Subcutaneous adipose tissue (tissue), 4 donors: ENCODE data around the gene BMP2K. TPM values are rescaled to one million over a fixed set of nuclear protein-coding genes. Genes with fewer than 3 reads are reported as not detected.

Source experiments
- total RNA-seq, 4 donors: library from RNA; depleted of rRNA; stranded (reverse); fragments of >200 nt; gene quantifications; one replicate each; pipeline ENCODE4 v1.1.0, GENCODE V29; 2016
- TF ChIP-seq, protein P1 (sequence below): fragments of 450-650 bp; IDR thresholded peaks from one replicate; pipeline ENCODE4 v1.5.1; 2016; ENCODE audit warnings: low read depth, mild to moderate bottlenecking, control low read depth, antibody characterized with exemption, moderate library complexity

Gene BMP2K
- total RNA-seq, 4 donors from 2014 or later, result 32.2 to 100 (median 57.7) TPM

DNA sequence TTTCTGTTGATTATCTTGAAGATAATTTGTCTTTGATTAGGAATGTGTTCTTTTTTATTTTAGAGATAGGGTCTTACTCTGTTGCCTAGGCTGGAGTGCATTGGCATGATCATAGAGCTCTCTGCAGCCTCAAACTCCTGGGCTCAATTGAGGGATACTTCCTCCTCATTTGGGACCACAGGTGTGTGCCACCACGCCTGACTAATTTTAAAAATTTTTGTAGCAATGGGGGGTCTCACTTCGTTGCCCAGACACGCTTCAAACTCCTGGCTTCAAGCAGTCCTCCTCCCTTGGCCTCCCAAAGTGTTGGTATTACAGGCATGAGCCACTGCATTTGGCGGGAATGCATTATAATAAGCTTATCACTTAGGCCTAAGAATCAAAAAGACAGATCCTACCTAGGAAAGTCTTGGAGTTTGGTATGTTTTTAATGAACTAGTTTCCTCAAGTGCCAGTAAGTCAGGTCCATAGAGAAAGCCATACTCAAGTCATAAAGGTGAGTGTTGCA is 21.7 kb downstream of the BMP2K start:
- TF ChIP-seq, protein P1, sequence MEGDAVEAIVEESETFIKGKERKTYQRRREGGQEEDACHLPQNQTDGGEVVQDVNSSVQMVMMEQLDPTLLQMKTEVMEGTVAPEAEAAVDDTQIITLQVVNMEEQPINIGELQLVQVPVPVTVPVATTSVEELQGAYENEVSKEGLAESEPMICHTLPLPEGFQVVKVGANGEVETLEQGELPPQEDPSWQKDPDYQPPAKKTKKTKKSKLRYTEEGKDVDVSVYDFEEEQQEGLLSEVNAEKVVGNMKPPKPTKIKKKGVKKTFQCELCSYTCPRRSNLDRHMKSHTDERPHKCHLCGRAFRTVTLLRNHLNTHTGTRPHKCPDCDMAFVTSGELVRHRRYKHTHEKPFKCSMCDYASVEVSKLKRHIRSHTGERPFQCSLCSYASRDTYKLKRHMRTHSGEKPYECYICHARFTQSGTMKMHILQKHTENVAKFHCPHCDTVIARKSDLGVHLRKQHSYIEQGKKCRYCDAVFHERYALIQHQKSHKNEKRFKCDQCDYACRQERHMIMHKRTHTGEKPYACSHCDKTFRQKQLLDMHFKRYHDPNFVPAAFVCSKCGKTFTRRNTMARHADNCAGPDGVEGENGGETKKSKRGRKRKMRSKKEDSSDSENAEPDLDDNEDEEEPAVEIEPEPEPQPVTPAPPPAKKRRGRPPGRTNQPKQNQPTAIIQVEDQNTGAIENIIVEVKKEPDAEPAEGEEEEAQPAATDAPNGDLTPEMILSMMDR, result no peak

DNA sequence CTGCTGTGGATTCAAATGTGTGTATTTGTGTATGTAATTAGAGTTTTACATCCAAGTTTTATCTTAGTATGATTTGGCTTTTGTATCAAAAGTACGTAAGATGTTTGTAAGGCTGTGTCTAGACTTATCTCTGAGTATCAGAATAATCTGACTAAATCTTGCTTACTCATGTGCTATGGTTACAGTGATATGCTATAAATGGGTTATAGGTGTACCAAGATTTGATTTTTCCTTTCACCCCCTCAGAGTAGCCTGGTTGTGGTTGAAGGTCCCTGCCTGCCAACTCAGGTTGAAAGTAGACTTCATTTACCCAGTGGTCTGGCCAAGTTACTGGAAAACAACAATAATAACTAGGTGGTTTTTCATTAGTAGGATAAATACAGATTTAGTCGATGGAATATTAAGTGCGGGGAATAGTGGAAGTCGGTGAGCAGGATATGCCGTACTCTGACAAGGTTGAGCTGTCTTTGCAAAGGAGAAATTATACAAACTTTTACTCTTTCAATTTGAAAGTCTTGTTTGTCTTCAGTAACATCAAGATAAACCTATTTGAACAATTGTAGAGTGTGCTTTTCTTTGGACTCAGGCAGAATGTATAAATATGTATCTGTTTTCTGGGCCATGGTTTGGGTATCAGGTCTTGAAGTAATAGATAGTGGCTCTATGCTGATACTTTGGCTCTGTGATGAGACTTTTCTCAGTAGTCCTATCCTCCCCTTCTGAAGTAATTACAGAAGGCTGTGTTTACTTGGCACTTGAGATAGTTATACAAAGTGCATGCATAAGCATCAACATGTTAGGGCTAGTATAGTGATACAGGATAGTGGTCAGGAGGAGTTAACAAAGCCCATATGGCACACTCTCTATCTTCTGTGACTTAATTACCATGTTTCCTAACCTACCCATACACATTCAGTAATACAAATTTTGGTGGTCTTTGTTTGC is 23.7 kb downstream of the BMP2K start:
- TF ChIP-seq, protein P1, result no peak

DNA sequence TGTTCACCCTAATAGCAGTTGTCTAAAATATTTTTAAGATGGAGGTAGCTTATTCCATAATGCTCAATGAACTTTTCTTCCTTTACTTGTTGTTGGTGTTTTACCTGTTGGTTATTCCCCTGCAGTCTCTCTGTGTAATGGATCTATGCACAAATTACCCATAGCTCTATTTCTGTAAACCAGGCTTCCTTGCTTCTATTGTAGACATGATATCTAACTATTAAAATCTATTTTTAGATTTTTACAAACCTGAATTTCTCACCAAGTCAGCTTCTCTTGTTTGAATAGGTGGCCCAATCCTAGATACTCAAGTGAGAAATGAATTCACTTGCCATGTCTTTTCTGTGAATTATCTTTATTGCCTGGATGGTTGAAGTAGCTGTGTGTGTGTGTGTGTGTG is 24.8 kb downstream of the BMP2K start:
- TF ChIP-seq, protein P1, result no peak

DNA sequence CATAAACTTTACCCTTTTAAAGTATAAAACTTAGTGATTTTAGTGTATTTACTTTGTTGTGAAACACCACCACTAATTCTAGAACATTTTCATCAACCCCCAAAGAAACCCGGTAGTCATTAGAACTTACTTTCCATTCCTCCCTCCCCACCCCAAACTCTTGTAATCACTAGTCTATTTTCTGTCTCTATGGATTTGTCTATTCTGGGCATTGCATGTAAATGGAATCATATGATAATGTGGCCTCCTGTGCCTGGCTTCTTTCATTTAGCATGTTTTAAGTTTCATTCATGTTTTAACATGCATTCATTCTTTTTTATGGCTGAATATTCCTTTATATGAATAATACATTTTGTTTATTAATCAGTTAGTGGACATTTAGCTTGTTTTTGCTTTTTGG is 27.8 kb downstream of the BMP2K start:
- TF ChIP-seq, protein P1, result no peak

DNA sequence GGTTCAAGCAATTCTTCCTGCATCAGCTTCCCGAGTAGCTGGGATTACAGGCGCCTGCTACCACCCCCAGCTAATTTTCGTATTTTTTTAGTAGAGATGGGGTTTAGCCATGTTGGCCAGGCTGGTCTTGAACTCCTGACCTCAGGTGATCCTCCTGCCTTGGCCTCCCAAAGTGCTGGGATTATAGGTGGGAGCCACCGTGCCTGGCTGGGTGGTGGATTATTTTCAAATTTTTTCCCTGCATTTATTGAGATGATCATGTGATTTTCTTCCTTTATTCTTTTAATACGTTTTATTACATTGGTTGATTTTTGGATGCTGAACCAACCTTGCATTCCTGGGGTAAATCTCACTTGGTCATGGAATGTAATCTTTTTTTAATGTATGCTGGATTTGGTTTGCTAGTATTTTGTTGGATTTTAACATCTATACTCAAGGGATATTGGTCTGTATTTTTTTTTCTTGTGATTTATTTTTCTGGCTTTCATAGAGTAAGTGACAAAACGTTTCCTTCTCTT is 30.9 kb downstream of the BMP2K start:
- TF ChIP-seq, protein P1, result no peak

DNA sequence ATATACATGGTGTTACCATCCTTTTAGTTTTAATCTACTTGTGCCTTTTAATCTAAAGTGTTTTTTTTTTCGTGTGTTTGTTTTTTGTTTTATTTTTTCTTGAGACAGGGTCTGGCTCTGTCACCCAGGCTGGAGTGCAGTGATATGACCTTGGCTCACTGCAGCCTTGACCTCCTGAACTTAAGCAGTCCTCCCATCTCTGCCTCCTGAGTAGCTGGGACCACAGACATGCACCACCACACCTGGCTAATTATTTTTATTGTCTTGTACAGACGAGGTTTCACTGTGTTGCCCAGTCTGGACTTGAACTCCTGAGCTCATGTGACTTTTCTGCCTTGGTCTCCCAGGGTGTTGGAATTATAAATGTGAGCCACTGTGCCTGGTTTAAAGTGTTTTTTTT is 33.1 kb downstream of the BMP2K start:
- TF ChIP-seq, protein P1, result no peak

DNA sequence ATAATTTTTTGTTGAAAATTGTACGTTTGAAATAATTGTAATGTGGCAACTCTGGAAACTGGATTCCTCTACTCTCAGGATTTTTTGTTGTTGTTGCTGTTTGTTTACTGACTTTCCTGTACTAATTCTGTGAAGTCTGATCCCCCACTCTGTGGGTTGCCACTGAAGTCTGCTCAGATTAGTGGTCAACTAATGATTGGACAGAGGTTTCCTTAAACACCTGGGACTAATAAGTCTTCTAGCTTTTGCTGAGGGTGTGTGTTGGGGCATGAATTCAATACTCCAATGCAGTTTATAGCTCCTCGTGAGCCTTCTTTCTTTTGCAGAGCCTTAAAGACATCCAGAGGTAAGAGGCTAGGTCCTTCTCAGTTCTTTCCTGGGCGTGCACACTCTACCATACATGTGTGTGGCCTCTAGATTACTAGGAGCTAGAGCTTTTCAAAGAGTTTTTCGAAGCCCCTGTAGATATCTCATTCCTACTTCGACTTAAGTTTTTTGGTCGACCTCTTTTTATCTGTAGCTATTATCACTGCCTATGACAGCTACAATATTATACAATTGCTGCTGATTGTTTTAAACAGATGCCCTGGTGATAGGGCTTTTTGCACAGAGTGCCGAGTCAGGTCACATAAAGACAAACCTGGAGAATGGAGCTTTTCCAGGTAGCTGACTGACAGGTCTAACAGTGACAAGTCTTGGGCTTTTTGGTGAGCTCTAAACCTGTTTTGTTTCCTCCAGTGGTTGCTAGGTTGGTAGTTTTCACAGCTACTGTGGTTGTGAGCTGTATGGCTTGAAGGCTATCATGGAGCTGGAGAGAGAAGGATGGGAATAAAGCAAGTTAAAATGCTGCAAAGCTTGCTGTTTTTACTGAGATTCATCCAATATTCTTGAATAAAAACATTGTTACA is 34.0 kb downstream of the BMP2K start:
- TF ChIP-seq, protein P1, result no peak
